RWPE2 (cell line): Measurements from ENCODE around the gene PGAM5.

ENCODE experiments used
- ATAC-seq: fragments of 200-7000 bp; cut with Tn5 transposase; 3 replicates; pipeline ENCODE4 v1.9.1; 2021; ENCODE audit warnings: low read depth
- DNase-seq: peaks from one replicate; pipeline ENCODE4 v3.0.0-alpha.2; 2020; ENCODE audit warnings: low spot score
- H3K27ac ChIP-seq: fragments of 450-650 bp; 2 replicates; pipeline ENCODE4 v1.5.1; 2017; ENCODE audit warnings: mild to moderate bottlenecking; ENCODE audit not compliant: poor library complexity, severe bottlenecking
- H3K27me3 ChIP-seq: fragments of 250-450 bp; sonication (Bioruptor Pico); 2 replicates; pipeline ENCODE4 v1.5.1; 2021; ENCODE audit warnings: mild to moderate bottlenecking, moderate library complexity; ENCODE audit not compliant: insufficient read depth, poor library complexity, severe bottlenecking
- H3K36me3 ChIP-seq: fragments of 250-450 bp; sonication (Bioruptor Pico); 2 replicates; pipeline ENCODE4 v1.5.1; 2020; ENCODE audit warnings: low read depth, mild to moderate bottlenecking, moderate library complexity
- H3K4me1 ChIP-seq: fragments of 250-450 bp; sonication (Bioruptor Pico); 2 replicates; pipeline ENCODE4 v1.5.1; 2021; ENCODE audit warnings: mild to moderate bottlenecking, moderate library complexity; ENCODE audit not compliant: insufficient read depth, poor library complexity, severe bottlenecking
- H3K4me3 ChIP-seq: fragments of 250-450 bp; sonication (Bioruptor Pico); 2 replicates; pipeline ENCODE4 v1.5.1; 2021; ENCODE audit warnings: mild to moderate bottlenecking, moderate library complexity; ENCODE audit not compliant: severe bottlenecking
- H3K9me3 ChIP-seq: fragments of 250-450 bp; sonication (Bioruptor Pico); 2 replicates; pipeline ENCODE4 v1.5.1; 2021; ENCODE audit warnings: mild to moderate bottlenecking, moderate library complexity; ENCODE audit not compliant: severe bottlenecking
- TF ChIP-seq, protein P1 (sequence below): fragments of 450-650 bp; IDR thresholded peaks from one replicate; pipeline ENCODE4 v1.5.1; 2017; ENCODE audit warnings: mild to moderate bottlenecking, moderate library complexity; ENCODE audit not compliant: poor library complexity, severe bottlenecking

Gene PGAM5

DNA sequence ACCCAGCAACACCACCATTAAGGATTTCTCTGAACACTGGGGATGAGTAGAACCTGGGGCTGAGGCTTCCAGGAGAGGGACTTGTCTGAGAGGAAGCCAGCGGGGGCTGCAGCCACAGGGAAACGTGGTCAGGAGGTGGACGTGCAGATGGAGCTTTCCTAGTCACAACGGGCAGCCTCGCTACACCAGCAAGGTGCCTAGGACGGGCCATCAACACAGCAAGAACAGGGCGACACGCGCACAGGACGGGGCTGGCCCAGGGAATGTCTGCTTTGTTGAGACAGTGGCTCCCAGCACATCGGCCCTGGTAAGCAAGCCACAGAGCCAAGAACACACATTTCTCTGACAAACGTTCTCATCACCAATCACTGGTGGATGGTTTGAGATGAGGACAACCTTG lies 25.7 kb downstream of the PGAM5 start:
- Histone ChIP-seq H3K27me3 (no peaks in the 10 kb centered on the region), H3K36me3 (peaks cover 83% of the 10 kb centered on the region), H3K4me3 (no peak overlapping the region), H3K27ac (no peak overlapping the region), H3K4me1 (no peaks in the 10 kb centered on the region), H3K9me3 (no peaks in the 10 kb centered on the region)
- TF ChIP-seq, protein P1, sequence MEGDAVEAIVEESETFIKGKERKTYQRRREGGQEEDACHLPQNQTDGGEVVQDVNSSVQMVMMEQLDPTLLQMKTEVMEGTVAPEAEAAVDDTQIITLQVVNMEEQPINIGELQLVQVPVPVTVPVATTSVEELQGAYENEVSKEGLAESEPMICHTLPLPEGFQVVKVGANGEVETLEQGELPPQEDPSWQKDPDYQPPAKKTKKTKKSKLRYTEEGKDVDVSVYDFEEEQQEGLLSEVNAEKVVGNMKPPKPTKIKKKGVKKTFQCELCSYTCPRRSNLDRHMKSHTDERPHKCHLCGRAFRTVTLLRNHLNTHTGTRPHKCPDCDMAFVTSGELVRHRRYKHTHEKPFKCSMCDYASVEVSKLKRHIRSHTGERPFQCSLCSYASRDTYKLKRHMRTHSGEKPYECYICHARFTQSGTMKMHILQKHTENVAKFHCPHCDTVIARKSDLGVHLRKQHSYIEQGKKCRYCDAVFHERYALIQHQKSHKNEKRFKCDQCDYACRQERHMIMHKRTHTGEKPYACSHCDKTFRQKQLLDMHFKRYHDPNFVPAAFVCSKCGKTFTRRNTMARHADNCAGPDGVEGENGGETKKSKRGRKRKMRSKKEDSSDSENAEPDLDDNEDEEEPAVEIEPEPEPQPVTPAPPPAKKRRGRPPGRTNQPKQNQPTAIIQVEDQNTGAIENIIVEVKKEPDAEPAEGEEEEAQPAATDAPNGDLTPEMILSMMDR, result no peak
- no peak for DNase-seq
- no peak for ATAC-seq

DNA sequence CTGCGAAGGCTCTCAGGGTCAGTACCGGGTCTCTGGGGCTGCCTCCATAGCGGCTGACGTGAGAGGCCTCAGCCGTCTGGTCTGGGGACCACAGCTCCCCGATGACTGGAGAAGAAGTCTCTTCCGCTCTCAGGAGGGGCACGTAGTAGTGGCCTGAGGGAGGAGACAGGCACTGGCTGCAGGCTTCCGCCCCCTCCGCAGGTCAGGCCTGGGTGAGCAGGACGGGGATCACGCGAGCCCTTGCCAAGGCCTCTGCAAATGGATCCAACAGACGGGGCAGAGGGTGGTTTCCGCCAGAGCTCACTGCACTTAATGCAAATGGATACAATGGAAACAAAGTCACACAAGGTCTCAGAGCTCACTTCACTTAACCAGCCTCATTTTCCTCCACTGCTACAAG lies 26.3 kb downstream of the PGAM5 start:
- TF ChIP-seq, protein P1, result no peak
- Histone ChIP-seq H3K36me3 (peaks cover 84% of the 10 kb centered on the region), H3K27ac (no peak overlapping the region), H3K4me3 (no peak overlapping the region), H3K4me1 (no peaks in the 10 kb centered on the region), H3K27me3 (no peaks in the 10 kb centered on the region), H3K9me3 (no peaks in the 10 kb centered on the region)
- ATAC-seq (peak; percentile 15; the same call in 1 of the 3 replicates), DNase-seq (no peak)

DNA sequence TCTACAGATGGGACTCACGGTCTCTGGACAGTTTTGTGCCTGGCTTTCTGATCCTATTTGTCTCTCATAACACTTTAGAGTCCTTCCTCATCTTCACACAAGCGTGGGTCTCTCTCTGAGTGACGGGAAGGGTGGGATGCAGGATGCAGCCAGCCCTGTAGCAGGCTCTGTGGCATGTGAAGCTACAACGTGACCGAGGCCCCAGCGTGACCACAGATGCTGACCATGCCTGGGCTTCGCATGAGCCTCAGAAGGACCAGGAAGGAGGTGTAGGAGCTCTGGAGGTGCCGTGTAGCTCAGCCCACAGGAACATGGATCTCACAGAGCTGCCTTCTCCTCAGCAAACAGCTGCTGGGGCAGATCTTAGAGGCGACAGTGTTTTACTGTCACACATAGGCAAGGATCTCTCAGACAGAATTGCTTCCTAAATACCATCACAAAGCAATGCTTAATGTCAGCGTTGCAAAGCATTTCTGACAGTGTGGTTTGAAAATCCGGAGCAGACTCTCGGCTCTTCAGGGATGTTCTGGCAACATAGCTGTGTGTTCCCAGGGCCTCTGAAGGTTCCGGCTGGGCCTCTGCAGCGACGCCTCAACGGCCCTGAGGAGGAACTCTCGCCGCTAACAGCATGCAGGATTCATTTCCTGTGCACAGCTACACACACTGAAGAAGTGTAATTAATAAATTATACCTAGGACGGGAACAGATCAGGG lies 29.1 kb downstream of the PGAM5 start:
- Histone ChIP-seq H3K27ac (no peak overlapping the region), H3K27me3 (no peaks in the 10 kb centered on the region), H3K36me3 (peaks cover 100% of the 10 kb centered on the region), H3K4me1 (no peaks in the 10 kb centered on the region), H3K9me3 (no peaks in the 10 kb centered on the region), H3K4me3 (no peak overlapping the region)
- ATAC-seq, result peak; percentile 9; the same call in 1 of the 3 replicates
- TF ChIP-seq, protein P1, result no peak
- no peak for DNase-seq

DNA sequence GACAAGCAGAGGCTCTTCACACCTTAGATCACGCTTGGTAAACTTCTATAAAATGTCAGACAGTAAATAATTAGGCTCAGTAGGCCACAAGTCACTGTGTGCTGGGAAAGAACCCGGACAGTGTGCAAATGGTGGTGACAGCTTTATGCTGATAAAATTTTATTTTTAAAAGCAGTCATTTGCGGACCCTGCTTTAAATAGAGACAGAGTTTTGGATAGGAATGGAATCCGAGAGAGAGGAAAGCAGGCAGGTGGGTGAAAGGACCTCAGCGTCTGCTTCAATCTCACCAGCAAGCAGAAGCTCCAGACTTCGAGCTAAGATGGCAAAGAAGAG lies 29.6 kb downstream of the PGAM5 start:
- no peaks in the 10 kb centered on the region for H3K27me3 ChIP-seq
- TF ChIP-seq, protein P1, result no peak
- H3K36me3 ChIP-seq, result peaks cover 100% of the 10 kb centered on the region
- no peaks in the 10 kb centered on the region for H3K4me1 ChIP-seq
- H3K27ac ChIP-seq, result no peak overlapping the region
- H3K9me3 ChIP-seq, result no peaks in the 10 kb centered on the region
- no peak overlapping the region for H3K4me3 ChIP-seq
- DNase-seq (no peak), ATAC-seq (no peak)

DNA sequence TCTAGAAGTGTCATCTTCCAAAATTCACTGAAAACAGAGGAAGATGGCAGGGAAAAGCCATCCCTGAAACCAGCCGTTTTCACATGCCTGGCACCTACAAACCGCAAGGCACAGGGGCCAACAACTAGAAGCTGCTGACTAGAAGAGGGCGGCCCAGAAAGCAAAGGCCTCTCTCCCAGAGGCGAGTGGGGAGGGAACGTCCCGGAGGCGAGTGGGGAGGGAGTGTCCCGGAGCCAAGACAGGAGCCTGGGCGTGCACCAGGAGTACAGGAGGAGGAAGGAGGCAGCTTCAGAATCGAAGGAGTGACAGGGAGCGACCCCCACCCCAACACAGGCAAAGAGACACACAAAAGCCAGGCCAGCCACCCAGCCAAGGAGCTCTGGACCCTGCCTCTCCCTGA lies 30.0 kb downstream of the PGAM5 start:
- H3K27ac ChIP-seq, result no peak overlapping the region
- H3K9me3 ChIP-seq, result no peaks in the 10 kb centered on the region
- ATAC-seq (no peak), DNase-seq (no peak)
- TF ChIP-seq, protein P1, result no peak
- H3K27me3 ChIP-seq, result no peaks in the 10 kb centered on the region
- H3K4me3 ChIP-seq, result no peak overlapping the region
- peaks cover 100% of the 10 kb centered on the region for H3K36me3 ChIP-seq
- no peaks in the 10 kb centered on the region for H3K4me1 ChIP-seq
